B cell (primary cell): ENCODE results near the gene HOXD3. TPM values are rescaled to one million over a fixed set of nuclear protein-coding genes. Genes with fewer than 3 reads are reported as not detected.

Experiments
- ATAC-seq: fragments of 200-7000 bp; cut with Tn5 transposase; one replicate; pipeline ENCODE4 v1.10.0; 2021; ENCODE audit warnings: low read depth, mild to moderate bottlenecking, moderate number of reproducible peaks, moderate library complexity
- CTCF ChIA-PET: fragments of 350-600 bp; sonication (Branson Sonifier 250); formaldehyde crosslinking; loops from one replicate; lab custom pipeline; 2021; ENCODE audit warnings: antibody characterized with exemption, inconsistent platforms; lab: Charles Lee
- POLR2A ChIA-PET: fragments of 350-600 bp; sonication (Branson Sonifier 250); formaldehyde crosslinking; loops from one replicate; lab custom pipeline; 2021; ENCODE audit warnings: antibody characterized with exemption; lab: Charles Lee
- DNase-seq: peaks from one replicate; pipeline ENCODE4 v3.0.0; 2013
- H2AFZ ChIP-seq: 2 replicates; pipeline ENCODE4 v1.6.1; 2012; ENCODE audit warnings: mild to moderate bottlenecking, low read depth, low read length; ENCODE audit not compliant: insufficient read depth, poor library complexity, severe bottlenecking
- H3K27ac ChIP-seq, 2 donors: 1 replicate in 1 of 2; 2 replicates in 1 of 2; pipeline ENCODE4 v1.5.1; 2012 to 2013; ENCODE audit warnings: low read length in 2 of 2, mild to moderate bottlenecking in 2 of 2, moderate library complexity in 1 of 2
- H3K27me3 ChIP-seq, 4 experiments: fragments of 200-600 bp in 1 of 4; sonication (generic) in 1 of 4; replicated peaks in 1 of 4; 1 replicate in 2 of 4; 2 replicates in 2 of 4; pipeline versions ENCODE4 v1.6.1 to v1.7.0; 2013 to 2016; ENCODE audit warnings: low read length in 3 of 4, mild to moderate bottlenecking in 2 of 4, mixed read lengths in 1 of 4, moderate library complexity in 1 of 4; ENCODE audit not compliant: insufficient read depth in 4 of 4, control insufficient read depth in 3 of 4; ENCODE audit errors: control extremely low read depth in 1 of 4
- H3K36me3 ChIP-seq, 2 experiments: replicated peaks in 1 of 2; 1 replicate in 1 of 2; 2 replicates in 1 of 2; pipeline versions ENCODE4 v1.6.1 to v1.7.1; 2013; ENCODE audit warnings: low read length in 1 of 2; ENCODE audit not compliant: insufficient read depth in 2 of 2, control insufficient read depth in 1 of 2; ENCODE audit errors: control extremely low read depth in 1 of 2, extremely low read depth in 1 of 2
- H3K4me1 ChIP-seq, 2 donors: fragments of 200-600 bp in 1 of 2; sonication (generic) in 1 of 2; 1 replicate in 1 of 2; 2 replicates in 1 of 2; pipeline versions ENCODE4 v1.5.1 to v1.6.1; 2013 to 2017; ENCODE audit warnings: low read length in 2 of 2; ENCODE audit not compliant: control insufficient read depth in 2 of 2, insufficient read depth in 2 of 2
- H3K4me2 ChIP-seq: replicated peaks from 2 replicates; pipeline ENCODE3; 2012; ENCODE audit warnings: mild to moderate bottlenecking, low read depth, low read length; ENCODE audit not compliant: poor library complexity, severe bottlenecking
- H3K4me3 ChIP-seq, 5 experiments: fragments of 200-600 bp in 1 of 5; sonication (generic) in 1 of 5; 1 replicate in 3 of 5; 2 replicates in 2 of 5; pipeline versions ENCODE4 v1.5.1 to v1.7.0; 2011 to 2016; ENCODE audit warnings: low read length in 4 of 5, mild to moderate bottlenecking in 4 of 5, low read depth in 2 of 5, control low read depth in 1 of 5, moderate library complexity in 1 of 5; ENCODE audit not compliant: insufficient read depth in 1 of 5; ENCODE audit errors: control extremely low read depth in 1 of 5, extremely low read depth in 1 of 5
- H3K79me2 ChIP-seq: fragments of 200-600 bp; sonication (generic); one replicate; pipeline ENCODE4 v1.6.0; 2016; ENCODE audit warnings: low read length; ENCODE audit not compliant: control insufficient read depth, insufficient read depth
- H3K9ac ChIP-seq: fragments of 200-600 bp; sonication (generic); 2 replicates; pipeline ENCODE4 v1.6.1; 2017; ENCODE audit warnings: mild to moderate bottlenecking, low read length, moderate library complexity
- H3K9me3 ChIP-seq, 3 donors: one replicate each; pipeline versions ENCODE4 v1.6.1 to v1.7.1; 2013; ENCODE audit warnings: low read length in 2 of 3; ENCODE audit not compliant: control insufficient read depth in 2 of 3, insufficient read depth in 1 of 3; ENCODE audit errors: control extremely low read depth in 1 of 3
- H4K20me1 ChIP-seq: 2 replicates; pipeline ENCODE4 v1.6.0; 2012; ENCODE audit warnings: mild to moderate bottlenecking, low read length; ENCODE audit not compliant: insufficient read depth, control insufficient read depth, poor library complexity, severe bottlenecking
- H3K27ac Mint-ChIP-seq: one replicate; pipeline ENCODE4 v1.8.0; 2021; ENCODE audit warnings: mixed read lengths
- H3K27me3 Mint-ChIP-seq: one replicate; pipeline ENCODE4 v1.8.0; 2021; ENCODE audit warnings: mixed read lengths
- H3K4me1 Mint-ChIP-seq: one replicate; pipeline ENCODE4 v1.8.0; 2021; ENCODE audit warnings: mixed read lengths
- H3K4me3 Mint-ChIP-seq: one replicate; pipeline ENCODE4 v1.8.0; 2021; ENCODE audit warnings: mixed read lengths
- H3K9me3 Mint-ChIP-seq: one replicate; pipeline ENCODE4 v1.8.0; 2022; ENCODE audit warnings: mixed read lengths; ENCODE audit not compliant: insufficient read depth
- EZH2 ChIP-seq: IDR thresholded peaks from 2 replicates; pipeline ENCODE4 v1.6.1; 2012; ENCODE audit warnings: borderline replicate concordance, low read depth, mild to moderate bottlenecking, moderate library complexity, low read length; ENCODE audit not compliant: insufficient read depth, poor library complexity, severe bottlenecking
- WGBS: methylation state at CpG from one replicate; pipeline ENCODE4 v1.1.5; 2013; ENCODE audit warnings: missing lambda C conversion rate; ENCODE audit not compliant: insufficient coverage; 5-methylcytosine and 5-hydroxymethylcytosine counted together
- intact Hi-C: fragments of 100-400 bp; cut with micrococcal nuclease; formaldehyde crosslinking; loops from one replicate; pipeline ENCODE4 v1.10.0; 2022
- polyA plus RNA-seq: library from polyadenylated mRNA; depleted of rRNA; stranded (reverse); fragments of >200 nt; gene quantifications from 2 replicates; pipeline ENCODE4 v1.2.3, GENCODE V29; 2012
- total RNA-seq, 2 donors: library from RNA; stranded (reverse); fragments of 120-200 nt in 1 of 2; gene quantifications; 1 replicate in 1 of 2; 2 replicates in 1 of 2; pipeline versions ENCODE4 v1.2.3 to v1.2.4, GENCODE V29; 2013 to 2022
- TF ChIP-seq, protein P1 (sequence below): fragments of 200-600 bp; IDR thresholded peaks from one replicate; pipeline ENCODE4 v1.8.0; 2022; ENCODE audit warnings: antibody characterized with exemption, mild to moderate bottlenecking

The HOXD3 gene
- total and polyA plus RNA-seq, 2 donors (not counting 1 experiment from before 2014, with no cell fraction given), result not detected

GRCh38 chr2:176162911-176163671, 6.0 kb downstream of the HOXD3 start:
- no peaks in the 10 kb centered on the region for H3K79me2 ChIP-seq
- intact Hi-C loops, result no loop called here
- peaks cover 0 to 63% (median 0%) of the 10 kb centered on the region in 3 donors for H3K9me3 ChIP-seq
- no peak overlapping the region for H3K9ac ChIP-seq
- H4K20me1 ChIP-seq, result no peaks in the 10 kb centered on the region
- H3K27me3 ChIP-seq, result peaks cover 0 to 85% (median 60%) of the 10 kb centered on the region in 4 experiments
- POLR2A ChIA-PET, result no interaction called here
- no peak for TF ChIP-seq EZH2
- TF ChIP-seq, protein P1, sequence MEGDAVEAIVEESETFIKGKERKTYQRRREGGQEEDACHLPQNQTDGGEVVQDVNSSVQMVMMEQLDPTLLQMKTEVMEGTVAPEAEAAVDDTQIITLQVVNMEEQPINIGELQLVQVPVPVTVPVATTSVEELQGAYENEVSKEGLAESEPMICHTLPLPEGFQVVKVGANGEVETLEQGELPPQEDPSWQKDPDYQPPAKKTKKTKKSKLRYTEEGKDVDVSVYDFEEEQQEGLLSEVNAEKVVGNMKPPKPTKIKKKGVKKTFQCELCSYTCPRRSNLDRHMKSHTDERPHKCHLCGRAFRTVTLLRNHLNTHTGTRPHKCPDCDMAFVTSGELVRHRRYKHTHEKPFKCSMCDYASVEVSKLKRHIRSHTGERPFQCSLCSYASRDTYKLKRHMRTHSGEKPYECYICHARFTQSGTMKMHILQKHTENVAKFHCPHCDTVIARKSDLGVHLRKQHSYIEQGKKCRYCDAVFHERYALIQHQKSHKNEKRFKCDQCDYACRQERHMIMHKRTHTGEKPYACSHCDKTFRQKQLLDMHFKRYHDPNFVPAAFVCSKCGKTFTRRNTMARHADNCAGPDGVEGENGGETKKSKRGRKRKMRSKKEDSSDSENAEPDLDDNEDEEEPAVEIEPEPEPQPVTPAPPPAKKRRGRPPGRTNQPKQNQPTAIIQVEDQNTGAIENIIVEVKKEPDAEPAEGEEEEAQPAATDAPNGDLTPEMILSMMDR, result no peak
- peaks cover 6% of the 10 kb centered on the region for H3K4me1 Mint-ChIP-seq
- H3K4me3 ChIP-seq, result no peak overlapping the region
- DNase-seq, result no peak
- H3K36me3 ChIP-seq, result no peaks in the 10 kb centered on the region
- no peak overlapping the region for H3K27ac Mint-ChIP-seq
- WGBS, result 10% methylated on average over 28 of the region's 29 CpGs
- no peak overlapping the region for H3K4me3 Mint-ChIP-seq
- CTCF ChIA-PET, result no interaction called here
- no peaks in the 10 kb centered on the region for H3K9me3 Mint-ChIP-seq
- no peak overlapping the region for H2AFZ ChIP-seq
- H3K27ac ChIP-seq, result no peak overlapping the region
- H3K27me3 Mint-ChIP-seq, result peaks cover 72% of the 10 kb centered on the region
- H3K4me1 ChIP-seq, result peaks cover 9 to 16% of the 10 kb centered on the region in 2 donors
- no peak overlapping the region for H3K4me2 ChIP-seq
- no peak for ATAC-seq

GRCh38 chr2:176163672-176164056, 6.6 kb downstream of the HOXD3 start:
- H3K27ac ChIP-seq, result no peak overlapping the region
- H3K27ac Mint-ChIP-seq, result no peak overlapping the region
- H3K36me3 ChIP-seq, result no peaks in the 10 kb centered on the region
- peaks cover 68% of the 10 kb centered on the region for H3K27me3 Mint-ChIP-seq
- peaks cover 0 to 83% (median 60%) of the 10 kb centered on the region in 4 experiments for H3K27me3 ChIP-seq
- H3K4me3 Mint-ChIP-seq, result no peak overlapping the region
- H3K9ac ChIP-seq, result no peak overlapping the region
- POLR2A ChIA-PET, result no interaction called here
- peaks cover 9 to 16% of the 10 kb centered on the region in 2 donors for H3K4me1 ChIP-seq
- intact Hi-C loops, result no loop called here
- no peaks in the 10 kb centered on the region for H3K79me2 ChIP-seq
- no peaks in the 10 kb centered on the region for H3K9me3 Mint-ChIP-seq
- H3K4me2 ChIP-seq, result no peak overlapping the region
- H3K4me3 ChIP-seq, result no peak overlapping the region
- no peak for ATAC-seq
- H3K4me1 Mint-ChIP-seq, result peaks cover 6% of the 10 kb centered on the region
- peaks cover 0 to 58% (median 0%) of the 10 kb centered on the region in 3 donors for H3K9me3 ChIP-seq
- DNase-seq, result no peak
- CTCF ChIA-PET, result no interaction called here
- no CpG with 5 or more reads among the region's 12 CpGs for WGBS
- no peak for TF ChIP-seq EZH2
- TF ChIP-seq, protein P1, result no peak
- H4K20me1 ChIP-seq, result no peaks in the 10 kb centered on the region
- H2AFZ ChIP-seq, result no peak overlapping the region
